GM19240 (cell line): Measurements from ENCODE around the gene TIMP2.
A peak's percentile ranks its signal among the peaks of the same experiment; 100 is the strongest.
"Not testable (repeated sequence)": the region's sequence is repeated elsewhere in the genome, so short reads cannot be mapped to it uniquely, and the experiment has no call there.

Source experiments
- DNase-seq: peaks from one replicate; pipeline ENCODE4 v3.0.0; 2011; ENCODE audit warnings: low spot score; ENCODE audit not compliant: insufficient read length

TIMP2 gene

DNA sequence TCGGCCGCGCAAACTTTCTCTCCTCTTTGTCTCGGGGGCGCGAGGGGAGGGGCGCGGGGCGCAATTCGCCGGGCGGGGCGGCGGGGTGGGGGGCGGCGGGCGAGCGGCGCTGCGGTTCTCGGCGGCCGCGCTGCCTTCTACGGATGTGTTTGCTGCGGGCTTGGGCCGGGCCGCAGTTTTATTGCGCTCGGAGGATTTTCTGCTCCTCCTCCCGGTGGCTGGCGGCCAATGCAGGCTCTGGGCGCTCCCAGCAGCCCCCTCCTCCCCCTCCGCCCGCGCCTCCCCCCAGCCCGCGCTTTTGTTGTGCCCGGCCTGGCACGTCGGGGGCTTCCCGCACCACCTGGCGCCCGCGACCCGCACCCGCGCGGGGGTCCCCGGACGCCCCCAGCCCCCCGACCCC lies at the start of gene TIMP2:
Gene TIMP2 (minus strand): TSS at position 154 of the 400 bp plus-strand sequence. CDS start 299 bp downstream, outside the sequence.
- DNase-seq = peak; percentile 37

- no peak for DNase-seq
These were observed 48.8 kb upstream of the TIMP2 start for GRCh38 chr17:78973792-78974520.

DNA sequence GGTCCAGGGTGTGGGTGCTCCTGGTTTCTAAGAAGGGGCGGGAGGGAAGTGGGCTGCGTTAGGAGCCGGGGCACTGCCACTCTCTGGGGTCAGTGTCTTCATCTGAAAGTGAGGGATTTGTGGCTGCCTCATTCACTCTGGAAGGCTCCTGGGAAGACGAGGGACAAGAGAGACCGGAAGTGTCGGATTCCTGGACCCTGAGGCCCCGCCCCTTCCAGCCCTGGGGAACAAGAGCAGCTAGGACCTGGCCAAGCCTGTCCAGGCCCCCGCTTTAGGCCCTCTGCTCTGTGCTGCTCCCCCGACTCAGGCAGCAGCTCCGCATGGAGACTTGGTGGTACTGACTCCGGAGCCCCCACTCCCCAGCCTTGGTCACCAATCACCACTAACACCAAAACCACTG lies 48.0 kb upstream of the TIMP2 start:
- DNase-seq = no peak

DNA sequence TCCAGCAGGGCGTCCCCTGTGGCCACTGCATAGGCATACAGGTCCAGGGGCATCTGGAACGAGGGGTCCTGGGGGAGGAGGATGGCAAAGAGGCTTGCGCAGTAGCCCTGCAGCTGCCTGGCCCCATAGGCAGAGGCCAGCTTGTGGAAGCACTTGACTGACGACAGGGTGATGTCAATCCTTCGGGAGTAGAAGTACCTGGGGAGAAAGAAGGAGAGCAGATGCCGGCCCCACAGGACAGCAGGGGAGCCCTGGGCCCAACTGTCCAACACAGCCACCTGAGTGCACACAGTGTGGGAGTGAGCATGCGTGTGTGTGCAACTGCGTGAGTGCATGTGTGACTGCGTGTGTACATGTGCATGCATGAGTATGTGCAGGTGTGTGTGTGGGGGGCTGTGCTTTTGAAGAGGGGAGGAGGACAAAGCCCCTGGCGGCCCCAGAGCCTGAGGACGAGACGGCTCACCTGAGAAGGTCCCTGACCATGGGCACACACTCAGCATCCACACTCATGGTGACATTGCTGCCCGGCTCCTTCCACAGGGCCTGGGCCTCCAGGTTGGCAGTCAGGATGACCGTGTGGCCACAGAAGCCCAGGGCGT lies 47.4 kb upstream of the TIMP2 start:
- no peak for DNase-seq

DNA sequence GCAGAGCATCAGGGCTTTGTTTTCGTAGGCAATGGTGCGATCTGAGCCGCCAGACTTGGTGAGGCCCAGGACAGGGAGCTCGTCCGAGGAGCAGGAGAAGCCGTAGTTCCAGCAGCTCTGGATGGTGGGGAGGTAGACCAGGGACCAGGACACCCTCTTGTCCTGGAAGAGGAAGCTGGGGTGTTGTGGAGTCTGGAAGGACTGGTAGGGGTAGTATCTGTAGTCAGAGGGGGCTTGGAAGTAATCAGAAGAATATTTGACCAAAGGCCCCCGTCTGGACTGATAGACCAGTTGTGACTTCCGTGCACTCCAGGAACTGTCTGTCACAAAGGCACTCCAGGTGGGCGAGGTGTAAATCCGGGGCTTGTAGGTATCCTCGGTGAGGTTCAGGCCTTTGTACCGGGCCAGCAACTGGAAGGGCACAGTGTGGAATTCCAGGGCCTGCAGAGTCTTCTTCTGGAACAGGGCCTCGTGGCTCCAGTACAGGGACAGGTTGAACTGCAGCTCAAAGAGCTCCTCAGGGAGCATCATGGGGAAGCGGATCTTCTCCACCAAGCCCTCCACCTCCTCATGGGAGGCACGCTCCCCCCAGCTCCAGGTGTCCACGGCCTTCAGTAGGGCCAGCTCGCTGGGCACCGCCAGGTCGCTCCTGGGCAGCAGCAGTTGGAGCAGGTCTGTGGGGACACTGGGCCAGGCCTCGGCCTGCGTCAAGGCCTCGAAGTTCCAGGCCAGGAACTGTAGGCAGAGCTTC lies 46.7 kb upstream of the TIMP2 start:
- DNase-seq = no peak

DNA sequence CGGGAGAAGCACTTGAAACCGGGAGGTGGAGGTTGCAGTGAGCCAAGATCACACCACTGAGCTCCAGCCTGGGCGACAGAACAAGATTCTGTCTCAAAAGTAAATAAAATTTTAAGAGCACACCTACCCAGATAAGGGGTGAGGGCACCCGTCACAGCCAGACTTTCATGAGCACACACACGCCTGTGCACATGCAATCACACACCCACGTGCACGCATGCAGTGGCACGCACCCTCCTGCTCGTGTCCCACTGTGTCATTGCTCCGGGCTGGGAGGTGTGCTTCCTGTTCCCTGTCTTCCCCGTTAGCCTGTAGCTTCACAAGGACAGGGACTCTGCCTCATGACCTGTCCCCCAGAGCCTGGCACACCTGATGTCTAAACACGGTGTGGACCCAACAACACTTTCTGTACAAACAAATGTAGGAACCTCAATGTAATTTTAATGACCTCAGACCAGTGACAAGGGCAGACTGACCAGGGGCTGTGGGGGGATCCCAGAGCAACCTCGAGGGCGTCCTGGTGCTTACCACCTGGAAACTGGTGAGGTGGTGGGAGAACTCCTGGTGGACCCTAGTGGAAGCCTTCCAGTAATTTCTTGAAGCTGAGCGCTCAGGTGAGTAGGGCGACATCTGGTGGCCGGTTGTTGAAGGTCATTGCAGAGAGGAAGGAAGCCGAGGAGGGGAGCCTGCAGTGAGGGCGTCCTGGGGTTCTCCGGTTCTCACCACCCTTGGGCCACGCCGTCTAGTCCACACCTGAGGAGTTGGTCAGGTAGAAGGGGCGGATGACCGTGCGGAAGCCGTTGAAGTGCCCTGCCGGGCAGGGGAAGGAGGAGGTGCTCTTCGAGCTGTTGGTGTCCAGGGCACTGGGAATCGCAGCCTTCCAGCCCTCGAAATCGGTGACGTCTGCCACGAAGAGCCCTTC lies 45.9 kb upstream of the TIMP2 start:
- DNase-seq = peak; percentile 86

DNA sequence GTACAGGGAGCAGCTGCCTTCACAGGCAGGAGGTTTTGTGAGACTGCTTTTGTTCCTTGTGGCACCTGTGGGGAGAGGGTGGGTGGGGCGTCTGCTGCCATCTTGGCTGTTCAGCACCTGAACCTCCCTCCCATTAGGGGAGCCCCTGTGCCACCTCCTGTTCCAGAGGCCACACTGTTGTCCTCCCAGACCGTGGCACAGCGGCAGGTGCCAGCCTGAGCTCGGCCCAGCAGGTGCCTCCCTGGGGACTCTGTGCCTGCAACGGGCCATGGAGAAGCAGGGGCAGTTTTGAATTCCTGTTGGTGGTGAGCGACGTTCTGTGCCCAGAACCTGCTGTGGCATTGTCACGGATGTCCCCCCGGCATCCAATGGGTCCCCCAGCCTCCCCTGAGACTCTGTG lies 44.7 kb upstream of the TIMP2 start:
- no peak for DNase-seq

GRCh38 chr17:78967782-78968362 lies 42.7 kb upstream of the TIMP2 start:
- DNase-seq = no peak

DNA sequence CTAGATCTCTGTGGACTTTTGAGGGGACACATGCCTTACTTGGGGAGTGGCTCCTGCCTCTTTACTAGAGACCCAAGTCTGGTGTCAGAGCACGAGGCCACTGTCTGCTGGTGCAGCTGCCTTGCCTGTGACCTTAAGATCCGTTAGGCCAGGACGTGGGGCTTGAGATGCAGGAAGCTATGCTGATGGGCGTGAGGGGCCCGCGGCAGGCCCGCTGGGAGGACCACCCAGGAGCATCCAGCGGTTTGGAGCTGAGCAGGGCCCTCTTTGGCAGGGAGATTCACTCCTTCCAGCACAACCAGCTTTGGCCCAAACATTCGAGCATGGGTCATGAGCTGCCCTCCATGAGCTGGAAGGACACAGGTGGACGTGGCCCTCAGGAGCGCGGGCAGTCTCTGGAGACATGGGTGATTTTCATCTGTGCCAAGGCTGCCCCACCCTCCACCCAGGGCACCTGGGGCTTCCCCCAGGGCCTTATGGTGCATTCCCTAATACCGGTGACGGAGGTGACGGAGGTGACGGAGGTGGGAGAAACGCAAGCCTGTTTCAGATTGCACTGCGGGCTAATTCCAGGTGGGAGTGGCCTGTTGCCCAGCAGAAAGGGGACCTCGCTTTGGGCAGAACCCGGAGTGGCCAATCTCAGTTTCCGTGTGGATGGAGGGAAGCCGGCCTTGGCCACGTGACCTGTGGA lies 41.9 kb upstream of the TIMP2 start:
- DNase-seq = no peak

DNA sequence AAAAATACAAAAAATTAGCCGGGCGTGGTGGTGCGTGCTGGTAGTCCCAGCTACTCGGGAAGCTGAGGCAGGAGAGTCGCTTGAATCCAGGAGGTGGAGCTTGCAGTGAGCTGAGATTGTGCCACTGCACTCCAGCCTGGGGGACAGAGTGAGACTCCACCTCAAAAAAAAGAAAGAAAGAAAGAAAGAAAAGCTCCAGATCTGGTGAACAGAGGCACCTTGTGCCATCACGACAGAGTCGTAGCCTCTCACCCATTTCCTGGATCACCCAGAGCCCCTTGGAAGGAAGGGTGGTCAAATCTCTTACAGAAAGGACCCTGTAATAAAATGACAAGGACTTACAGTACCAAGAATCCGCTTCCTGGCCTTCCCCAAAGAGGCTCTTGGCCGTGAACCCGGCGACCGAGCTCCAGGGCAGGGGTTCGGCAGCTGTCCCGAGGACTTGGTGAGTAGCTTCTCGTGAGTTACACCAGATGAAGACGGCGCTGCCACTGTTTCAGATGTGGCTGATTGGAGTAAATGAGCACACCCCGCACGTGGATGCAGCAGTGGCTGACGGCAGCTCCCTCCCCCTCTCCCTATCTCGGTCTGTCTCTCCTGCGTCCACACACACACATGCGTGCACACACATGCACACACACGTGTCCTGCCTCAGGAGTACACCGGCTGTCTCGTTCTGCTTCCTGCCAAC lies 41.1 kb upstream of the TIMP2 start:
- no peak for DNase-seq

DNA sequence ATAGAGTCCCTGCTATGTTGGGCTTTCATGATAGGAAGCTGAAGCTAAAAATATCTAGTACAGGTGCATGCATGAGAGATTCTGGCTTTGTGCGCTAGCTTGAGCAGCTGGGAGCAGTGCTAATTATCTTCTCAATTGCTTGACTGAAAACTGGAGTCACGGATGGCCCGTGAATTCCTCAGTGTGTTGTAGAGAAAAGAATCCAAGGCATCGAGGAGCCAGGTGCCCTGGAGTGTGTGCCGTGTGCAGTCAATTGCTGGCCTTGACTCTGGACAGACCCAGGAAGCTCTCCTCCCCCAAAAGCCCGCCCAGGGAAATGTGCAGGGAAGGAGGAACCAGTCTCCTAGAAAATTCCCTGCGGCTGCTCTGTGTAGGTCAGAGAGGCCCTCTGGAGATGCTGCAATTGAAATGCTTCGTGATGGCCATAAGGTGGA lies 40.3 kb upstream of the TIMP2 start:
- DNase-seq = no peak

DNA sequence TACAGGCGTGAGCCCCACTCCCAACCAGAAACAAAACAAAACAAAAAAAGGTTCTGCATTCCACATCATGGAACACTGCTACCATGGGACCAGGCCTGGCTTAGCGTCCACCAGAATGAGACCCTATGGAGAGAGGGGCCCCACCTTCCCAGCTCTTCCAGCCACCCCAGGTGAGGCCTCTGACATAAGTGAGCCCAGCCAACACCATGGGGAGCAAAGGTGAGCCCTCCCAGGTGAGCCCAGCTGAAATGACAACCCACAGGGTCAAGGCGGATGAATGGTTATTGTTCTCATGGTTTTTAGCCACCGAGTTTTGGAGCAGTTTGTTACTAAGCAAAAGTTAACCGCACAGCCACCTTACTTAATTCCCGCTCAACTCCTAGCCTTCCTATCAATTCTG lies 38.2 kb upstream of the TIMP2 start:
- DNase-seq = no peak

- not testable (repeated sequence) for DNase-seq
These were observed 37.8 kb upstream of the TIMP2 start for GRCh38 chr17:78962984-78963348.

GRCh38 chr17:78962345-78962983 lies 37.3 kb upstream of the TIMP2 start:
- no peak for DNase-seq

GRCh38 chr17:78961571-78961970 lies 36.4 kb upstream of the TIMP2 start:
- DNase-seq = no peak

DNA sequence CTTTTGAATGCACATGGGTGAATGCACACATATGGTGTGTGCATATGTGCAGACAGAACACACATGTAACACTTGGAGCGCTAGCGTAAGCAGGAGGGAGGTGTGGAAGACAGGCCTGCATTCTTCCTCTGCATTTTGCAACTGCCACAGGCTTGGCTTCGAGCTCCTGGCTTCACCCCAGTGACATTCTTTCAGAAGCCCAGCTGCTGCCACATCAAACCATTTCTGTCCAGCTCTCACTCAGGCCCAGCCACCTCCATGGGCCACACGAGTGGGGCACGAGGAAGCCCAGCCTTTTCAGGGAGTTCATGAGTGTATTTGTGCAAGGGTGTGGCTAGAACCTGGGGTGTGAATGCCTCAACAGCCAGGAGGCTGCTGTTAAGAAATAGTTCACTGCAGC lies 35.7 kb upstream of the TIMP2 start:
- DNase-seq = no peak

- DNase-seq = no peak
These were observed 34.6 kb upstream of the TIMP2 start for GRCh38 chr17:78959803-78960202.

DNA sequence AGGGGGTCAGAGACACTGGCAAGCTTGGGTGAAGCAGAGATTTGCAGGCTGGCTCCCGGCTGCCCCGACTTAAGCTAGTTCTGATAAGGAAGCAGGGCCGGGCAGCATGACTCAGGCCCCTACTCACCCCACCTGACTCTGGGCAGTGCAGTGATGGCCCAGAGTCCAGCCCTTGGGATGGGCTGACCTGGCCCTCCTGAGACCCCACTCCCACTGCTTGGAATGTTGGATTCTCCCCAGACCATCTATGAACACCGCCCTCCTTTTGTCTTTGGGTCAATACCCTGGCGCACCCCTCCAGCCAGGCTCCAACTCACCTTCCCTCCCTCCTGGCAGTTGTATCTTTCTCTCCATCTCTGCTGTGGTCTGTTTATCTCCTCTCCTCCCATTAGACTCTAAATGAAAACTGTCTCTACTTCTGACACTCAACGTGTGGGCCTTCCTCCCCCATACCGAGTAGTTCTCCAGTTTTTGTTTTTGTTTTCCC lies 33.5 kb upstream of the TIMP2 start:
- DNase-seq = no peak

DNA sequence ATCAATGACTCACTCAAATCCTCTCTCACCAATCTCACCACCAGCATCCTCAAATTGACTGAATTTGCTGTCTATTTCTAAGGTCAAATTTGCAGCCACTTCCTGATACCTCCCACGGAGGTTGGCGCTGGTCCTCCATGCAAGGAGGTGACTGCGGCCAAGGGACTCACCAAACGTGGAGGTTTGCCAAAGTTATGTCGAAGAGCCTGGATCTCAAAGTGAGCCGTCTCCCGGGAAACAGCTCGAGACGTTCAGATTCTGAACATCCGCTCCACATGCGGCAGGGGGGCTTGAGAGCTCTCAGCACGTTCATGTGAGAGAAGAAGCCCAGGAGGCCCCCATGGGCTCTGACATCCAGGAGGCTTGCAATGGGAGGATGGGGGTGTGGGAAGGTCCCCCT lies 31.9 kb upstream of the TIMP2 start:
- DNase-seq = no peak
